GM23338 (cell line): ENCODE data around the gene PTPRN2. TPM values are rescaled to one million over a fixed set of nuclear protein-coding genes. Genes with fewer than 3 reads are reported as not detected.

Source experiments
- ATAC-seq: fragments of 200-7000 bp; cut with Tn5 transposase; 3 replicates; pipeline ENCODE4 v1.9.1; 2020
- DNase-seq: peaks from one replicate; pipeline ENCODE4 v3.0.0-alpha.2; 2015; ENCODE audit warnings: low spot score
- H2AFZ ChIP-seq: fragments of 200-600 bp; sonication (generic); 2 replicates; pipeline ENCODE4 v1.8.0; 2016; ENCODE audit warnings: antibody characterized with exemption, mild to moderate bottlenecking, moderate library complexity
- H3F3A ChIP-seq: fragments of 200-600 bp; sonication (generic); replicated peaks from 2 replicates; pipeline ENCODE4 v1.8.0; 2017; ENCODE audit warnings: antibody characterized with exemption, mixed run types, low read depth
- H3K27ac ChIP-seq: fragments of 200-600 bp; sonication (generic); 2 replicates; pipeline ENCODE4 v1.6.1; 2016; ENCODE audit warnings: low read depth
- H3K27me3 ChIP-seq: fragments of 200-600 bp; sonication (generic); 2 replicates; pipeline ENCODE4 v1.8.0; 2016; ENCODE audit warnings: mild to moderate bottlenecking, mixed run types, moderate library complexity; ENCODE audit not compliant: insufficient read depth
- H3K36me3 ChIP-seq: fragments of 200-600 bp; sonication (generic); 2 replicates; pipeline ENCODE4 v1.8.0; 2016; ENCODE audit warnings: mild to moderate bottlenecking; ENCODE audit not compliant: insufficient read depth
- H3K4me1 ChIP-seq: fragments of 200-600 bp; sonication (generic); 2 replicates; pipeline ENCODE4 v1.8.0; 2016; ENCODE audit warnings: mild to moderate bottlenecking, moderate library complexity; ENCODE audit not compliant: insufficient read depth
- H3K4me2 ChIP-seq: fragments of 200-600 bp; sonication (generic); 2 replicates; pipeline ENCODE4 v1.7.1; 2017; ENCODE audit warnings: mixed run types
- H3K4me3 ChIP-seq: fragments of 200-600 bp; sonication (generic); 2 replicates; pipeline ENCODE4 v1.6.1; 2016; ENCODE audit warnings: mixed run types
- H3K79me2 ChIP-seq: fragments of 200-600 bp; sonication (generic); replicated peaks from 2 replicates; pipeline ENCODE4 v1.8.0; 2017; ENCODE audit warnings: mild to moderate bottlenecking; ENCODE audit not compliant: insufficient read depth
- H3K9me2 ChIP-seq: fragments of 200-600 bp; sonication (generic); 2 replicates; pipeline ENCODE4 v1.8.0; 2017; ENCODE audit not compliant: insufficient read depth
- H4K20me1 ChIP-seq: fragments of 200-600 bp; sonication (generic); replicated peaks from 2 replicates; pipeline ENCODE4 v1.8.0; 2017; ENCODE audit warnings: mild to moderate bottlenecking; ENCODE audit not compliant: insufficient read depth
- H3K27ac Mint-ChIP-seq: 2 replicates; pipeline ENCODE4 v1.8.0; 2020; ENCODE audit warnings: inconsistent platforms, mild to moderate bottlenecking, moderate library complexity, mixed read lengths
- H3K27me3 Mint-ChIP-seq: 3 replicates; pipeline ENCODE4 v1.8.0; 2022; ENCODE audit warnings: low read depth, mild to moderate bottlenecking, moderate library complexity, mixed read lengths, inconsistent platforms; ENCODE audit not compliant: insufficient read depth, poor library complexity
- H3K36me3 Mint-ChIP-seq: 3 replicates; pipeline ENCODE4 v1.8.0; 2021; ENCODE audit warnings: low read depth, mild to moderate bottlenecking, inconsistent platforms, moderate library complexity, mixed read lengths
- H3K4me1 Mint-ChIP-seq: 3 replicates; pipeline ENCODE4 v1.8.0; 2020; ENCODE audit warnings: mild to moderate bottlenecking, inconsistent platforms, mixed read lengths
- H3K4me3 Mint-ChIP-seq: 3 replicates; pipeline ENCODE4 v1.8.0; 2021; ENCODE audit warnings: moderate library complexity, mild to moderate bottlenecking, inconsistent platforms, mixed read lengths
- H3K9me3 Mint-ChIP-seq: 3 replicates; pipeline ENCODE4 v1.8.0; 2020; ENCODE audit warnings: moderate library complexity, mild to moderate bottlenecking, inconsistent platforms, mixed read lengths
- CTCF ChIP-seq, 2 experiments: fragments of 200-600 bp in 1 of 2; sonication (generic) in 1 of 2; conservative IDR thresholded peaks; 2 replicates each; pipeline versions ENCODE4 v1.5.1 to v1.6.1; 2016 to 2017; ENCODE audit warnings: antibody characterized with exemption in 2 of 2, low read depth in 2 of 2, mild to moderate bottlenecking in 2 of 2, moderate library complexity in 1 of 2
- ETS1 ChIP-seq: IDR thresholded peaks from 2 replicates; pipeline ENCODE4 v1.6.1; 2016; ENCODE audit warnings: antibody characterized with exemption
- EZH2 ChIP-seq: fragments of 200-600 bp; sonication (generic); IDR thresholded peaks from one replicate; pipeline ENCODE4 v1.8.0; 2017; ENCODE audit warnings: antibody characterized with exemption, mild to moderate bottlenecking, low read depth; ENCODE audit not compliant: unreplicated experiment
- EZH2phosphoT487 ChIP-seq: fragments of 200-600 bp; sonication (generic); IDR thresholded peaks from one replicate; pipeline ENCODE4 v1.8.1; 2018; ENCODE audit warnings: antibody characterized with exemption; ENCODE audit not compliant: unreplicated experiment
- JUNB ChIP-seq: IDR thresholded peaks from one replicate; pipeline ENCODE4 v1.6.1; 2016; ENCODE audit warnings: antibody characterized with exemption; ENCODE audit not compliant: unreplicated experiment
- NANOG ChIP-seq: IDR thresholded peaks from 2 replicates; pipeline ENCODE4 v1.6.1; 2016; ENCODE audit warnings: antibody characterized with exemption, borderline replicate concordance
- POLR2AphosphoS5 ChIP-seq: IDR thresholded peaks from 2 replicates; pipeline ENCODE4 v1.6.1; 2016; ENCODE audit warnings: antibody characterized with exemption, low read depth
- REST ChIP-seq: IDR thresholded peaks from one replicate; pipeline ENCODE4 v1.6.1; 2018; ENCODE audit warnings: antibody characterized with exemption; ENCODE audit not compliant: unreplicated experiment
- STAT1 ChIP-seq: IDR thresholded peaks from one replicate; pipeline ENCODE4 v1.6.1; 2016; ENCODE audit warnings: antibody characterized with exemption; ENCODE audit not compliant: unreplicated experiment
- ZNF114 ChIP-seq: fragments of 250-450 bp; sonication (Bioruptor Pico); IDR thresholded peaks from 2 replicates; pipeline ENCODE4 v1.5.0; 2020; ENCODE audit warnings: mild to moderate bottlenecking, moderate library complexity
- ZNF331 ChIP-seq: fragments of 250-450 bp; sonication (Bioruptor Pico); IDR thresholded peaks from 2 replicates; pipeline ENCODE4 v1.5.0; 2020; ENCODE audit warnings: low read depth, mild to moderate bottlenecking, moderate library complexity
- ZNF462 ChIP-seq: fragments of 250-450 bp; sonication (Bioruptor Pico); IDR thresholded peaks from 2 replicates; pipeline ENCODE4 v1.5.0; 2020; ENCODE audit warnings: mild to moderate bottlenecking, moderate library complexity
- polyA plus RNA-seq: library from polyadenylated mRNA; unstranded; fragments of >200 nt; fragmentation: Nextera tagmentation; extraction: Ambion mirVana; gene quantifications from 2 replicates; pipeline ENCODE4 v1.2.1, GENCODE V29; 2016
- total RNA-seq: library from RNA; depleted of rRNA; stranded (reverse); fragments of >200 nt; shearing (Covaris generic); gene quantifications from 2 replicates; pipeline ENCODE4 v1.2.3, GENCODE V29; 2014

Gene PTPRN2
- total and polyA plus RNA-seq, 2 experiments from 2014 or later, result 0.87 to 4.0 TPM

GRCh38 chr7:158133057-158133456 is 454.6 kb downstream of the PTPRN2 start (continued):
- TF ChIP-seq JUNB (no peak), EZH2 (no peak), ZNF331 (CRISPR knock-in tag) (no peak), ZNF462 (CRISPR knock-in tag) (no peak), ZNF114 (CRISPR knock-in tag) (no peak), NANOG (no peak), STAT1 (no peak), EZH2phosphoT487 (no peak), POLR2AphosphoS5 (no peak)

GRCh38 chr7:158130023-158130409 is 457.6 kb downstream of the PTPRN2 start:
- no peaks in the 10 kb centered on the region for H3K9me2 ChIP-seq
- H3K27ac ChIP-seq, result no peak overlapping the region
- Mint-ChIP-seq H3K4me3 (no peak overlapping the region), H3K27me3 (peaks cover 2% of the 10 kb centered on the region), H3K27ac (no peak overlapping the region), H3K9me3 (peaks cover 27% of the 10 kb centered on the region), H3K4me1 (no peaks in the 10 kb centered on the region), H3K36me3 (peaks cover 18% of the 10 kb centered on the region)
- H3K79me2 ChIP-seq, result no peaks in the 10 kb centered on the region
- no peak overlapping the region for H2AFZ ChIP-seq
- peaks cover 4% of the 10 kb centered on the region; the same call in 1 of the 2 replicates for H3K36me3 ChIP-seq
- no peaks in the 10 kb centered on the region for H4K20me1 ChIP-seq
- no peak overlapping the region for H3K4me3 ChIP-seq
- H3F3A ChIP-seq, result peaks cover 16% of the 10 kb centered on the region
- no peaks in the 10 kb centered on the region for H3K4me1 ChIP-seq
- no peak for DNase-seq
- ATAC-seq, result no peak
- no peaks in the 10 kb centered on the region for H3K27me3 ChIP-seq
- H3K4me2 ChIP-seq, result no peak overlapping the region
- TF ChIP-seq REST, result no peak
- TF ChIP-seq POLR2AphosphoS5, result no peak
- no peak for TF ChIP-seq STAT1
- TF ChIP-seq CTCF (conservative IDR thresholded peaks at IDR 0.05; ENCODE audit: low read depth in 2 of 2), result no peak
- no peak for TF ChIP-seq ZNF331 (CRISPR knock-in tag)
- TF ChIP-seq EZH2phosphoT487, result no peak
- TF ChIP-seq ETS1, result no peak
- TF ChIP-seq ZNF114 (CRISPR knock-in tag), result no peak
